DMS153 treated with DMSO at 0.1 percent for 48 hours (cell line): ENCODE results near the gene NFE2L1.
"Not testable (repeated sequence)": the region's sequence is repeated elsewhere in the genome, so short reads cannot be mapped to it uniquely, and the experiment has no call there.

Experiments
- DNase-seq: peaks from one replicate; lab custom pipeline; 2025; ENCODE audit not compliant: unreplicated experiment; lab: John Stamatoyannopoulos, UW

The NFE2L1 gene

GRCh38 chr17:48023400-48024148 is 24.6 kb upstream of the NFE2L1 start:
- DNase-seq: peak; percentile 65

GRCh38 chr17:48024149-48025039 is 23.8 kb upstream of the NFE2L1 start:
- no peak for DNase-seq

- DNase-seq: peak; percentile 95
Measured at GRCh38 chr17:48025040-48025903, 22.9 kb upstream of the NFE2L1 start.

GRCh38 chr17:48025904-48026501 is 22.2 kb upstream of the NFE2L1 start:
- DNase-seq: no peak

- peak; percentile 70 for DNase-seq
Measured at GRCh38 chr17:48026502-48027321, 21.4 kb upstream of the NFE2L1 start.

- no peak for DNase-seq
Measured at GRCh38 chr17:48027322-48027981, 20.7 kb upstream of the NFE2L1 start.

GRCh38 chr17:48028736-48029135 is 19.4 kb upstream of the NFE2L1 start:
- no peak for DNase-seq

GRCh38 chr17:48030531-48030930 is 17.6 kb upstream of the NFE2L1 start:
- no peak for DNase-seq

- DNase-seq: no peak
Measured at GRCh38 chr17:48031966-48032365, 16.2 kb upstream of the NFE2L1 start.

GRCh38 chr17:48034734-48035133 is 13.4 kb upstream of the NFE2L1 start:
- DNase-seq: not testable (repeated sequence)

GRCh38 chr17:48036693-48037035 is 11.5 kb upstream of the NFE2L1 start:
- no peak for DNase-seq

- DNase-seq: no peak
Measured at GRCh38 chr17:48037036-48037837, 10.9 kb upstream of the NFE2L1 start, which contains the start of gene COPZ2. COPZ2 (minus strand) TSS chr17:48037797; CDS start chr17:48037777, 20 bp downstream.

GRCh38 chr17:48037838-48038323 is 10.3 kb upstream of the NFE2L1 start:
- DNase-seq: no peak

- DNase-seq: no peak
Measured at GRCh38 chr17:48038687-48039086, 9.5 kb upstream of the NFE2L1 start.

GRCh38 chr17:48043176-48043575 is 5.0 kb upstream of the NFE2L1 start:
- no peak for DNase-seq

GRCh38 chr17:48044851-48045250 is 3.3 kb upstream of the NFE2L1 start:
- DNase-seq: no peak

GRCh38 chr17:48045316-48046001 is 2.7 kb upstream of the NFE2L1 start:
- DNase-seq: no peak

- no peak for DNase-seq
Measured at GRCh38 chr17:48046296-48046695, 1.9 kb upstream of the NFE2L1 start.
